H1 (cell line): ENCODE data around the gene PAXIP1. TPM values are rescaled to one million over a fixed set of nuclear protein-coding genes. Genes with fewer than 3 reads are reported as not detected.

Experiments used
- CREB1 ChIP-seq: IDR thresholded peaks from 2 replicates; pipeline ENCODE4 v1.6.1; 2012; ENCODE audit warnings: inconsistent platforms
- GTF2F1 ChIP-seq: IDR thresholded peaks from 2 replicates; pipeline ENCODE4 v1.6.1; 2012; ENCODE audit warnings: low read depth, low read length, improper control_type of control experiment, borderline replicate concordance
- TEAD4 ChIP-seq: IDR thresholded peaks from 2 replicates; pipeline ENCODE4 v1.6.1; 2012; ENCODE audit warnings: low read depth, low read length, inconsistent platforms, mixed read lengths
- USF2 ChIP-seq: IDR thresholded peaks from 2 replicates; pipeline ENCODE4 v1.6.1; 2011; ENCODE audit warnings: low read length, improper control_type of control experiment
- polyA plus RNA-seq, 7 experiments: library from polyadenylated mRNA; depleted of rRNA in 3 of 7; stranded (reverse) in 5 of 7; unstranded in 2 of 7; fragments of >200 nt in 5 of 7; fragments of 200-250 nt in 2 of 7; gene quantifications; 1 replicate in 5 of 7; 2 replicates in 1 of 7; 4 replicates in 1 of 7; pipeline versions ENCODE4 v1.2.1 to v1.2.3, GENCODE V29; 2011 to 2013; ENCODE audit warnings: missing spikeins in 2 of 7, mixed read lengths in 2 of 7
- total RNA-seq: library from RNA; stranded (reverse); fragmentation: NEBNext Ultra II Directional; extraction: Animal tissue kit (Norgen Biotek cat#: 25700); gene quantifications from 2 replicates; pipeline ENCODE4 v1.2.1, GENCODE V29; 2021

PAXIP1 gene
- total and polyA plus RNA-seq, 2 of the 8 experiments (the other 6 are each of a cell fraction or from before 2014, with no cell fraction given): 32.4 to 32.8 TPM

- TF ChIP-seq TEAD4 (no peak), CREB1 (no peak), GTF2F1 (no peak), USF2 (no peak)
Observed at GRCh38 chr7:154973381-154973780, 29.5 kb downstream of the PAXIP1 start (continued).
